ENCODE measurements around the gene SCN4B.
"Not testable (repeated sequence)": the region's sequence is repeated elsewhere in the genome, so short reads cannot be mapped to it uniquely, and the experiment has no call there.

SCN4B gene, protein sequence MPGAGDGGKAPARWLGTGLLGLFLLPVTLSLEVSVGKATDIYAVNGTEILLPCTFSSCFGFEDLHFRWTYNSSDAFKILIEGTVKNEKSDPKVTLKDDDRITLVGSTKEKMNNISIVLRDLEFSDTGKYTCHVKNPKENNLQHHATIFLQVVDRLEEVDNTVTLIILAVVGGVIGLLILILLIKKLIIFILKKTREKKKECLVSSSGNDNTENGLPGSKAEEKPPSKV

DNA sequence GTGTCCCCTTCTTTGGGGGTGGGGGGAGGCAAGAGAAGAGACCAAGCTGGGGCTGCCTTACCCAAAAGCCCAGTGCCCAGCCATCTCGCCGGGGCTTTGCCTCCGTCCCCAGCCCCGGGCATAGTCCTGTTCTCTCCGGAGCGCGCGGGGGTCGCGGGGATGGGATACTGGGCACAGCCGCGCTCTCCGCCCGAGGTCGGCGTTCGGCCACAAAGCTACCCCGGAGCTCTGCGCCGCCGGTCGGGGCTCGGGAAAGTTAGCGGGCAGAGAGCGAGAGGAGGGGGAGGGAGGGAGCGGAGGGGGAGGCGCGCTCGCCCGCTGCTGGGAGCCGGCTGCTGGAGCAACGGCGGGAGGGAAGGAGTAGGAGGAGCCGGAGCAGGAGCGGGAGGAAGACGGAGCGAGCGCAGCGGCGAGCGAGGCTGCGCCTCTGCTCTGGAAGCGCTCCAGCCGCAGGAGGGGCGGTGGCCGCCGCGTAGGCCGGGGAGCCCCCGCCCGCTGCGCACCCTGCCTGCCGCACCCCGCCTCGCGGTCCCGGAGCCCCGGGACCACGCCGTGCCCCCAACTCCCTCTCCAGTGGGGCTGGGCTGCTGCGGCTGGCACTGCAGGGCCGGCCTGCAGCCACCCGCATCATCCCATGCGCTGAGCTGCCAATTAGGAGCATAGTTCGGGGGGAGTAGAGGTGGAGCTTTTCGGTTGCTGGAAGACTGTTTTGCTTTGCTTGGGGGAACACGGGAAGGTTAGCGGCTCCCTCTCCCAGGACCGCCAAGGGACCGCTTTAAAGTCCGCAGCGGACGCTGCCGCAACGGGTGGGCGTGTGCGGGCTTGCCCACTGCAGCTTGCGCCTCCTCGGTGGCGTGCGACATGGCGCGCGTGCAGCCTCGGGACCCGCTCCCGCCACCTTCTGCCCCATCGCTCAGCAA, at the start of gene SCN4B:
TSS of gene SCN4B (minus strand) at position 272 of the 920 bp plus-strand sequence. CDS start at position 122, 150 bp downstream.
- DNase-seq (ENCODE audit: low read depth in 3 of 3, low spot score in 1 of 3), result no peak

DNA sequence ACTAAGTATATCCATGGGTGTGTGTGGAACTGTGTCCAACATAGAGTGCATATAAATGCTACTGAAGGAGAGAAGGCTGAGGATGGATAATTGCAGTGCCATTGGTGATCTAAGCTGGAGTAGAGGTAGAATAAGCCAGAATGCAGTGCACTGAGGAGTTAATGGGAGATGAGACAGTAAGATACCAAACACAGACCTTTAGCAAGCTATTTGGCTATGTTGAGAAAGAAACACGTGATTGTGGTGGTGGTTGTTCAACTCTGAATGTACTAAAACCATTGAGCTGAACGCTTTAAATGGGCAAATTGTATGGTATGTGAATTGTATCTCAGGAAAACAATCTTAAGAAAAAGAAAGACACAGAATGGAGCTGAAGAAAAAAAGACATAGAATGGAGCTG, 49.3 kb upstream of the SCN4B start:
- no peak for DNase-seq (ENCODE audit: low read depth in 3 of 3, low spot score in 1 of 3)

DNA sequence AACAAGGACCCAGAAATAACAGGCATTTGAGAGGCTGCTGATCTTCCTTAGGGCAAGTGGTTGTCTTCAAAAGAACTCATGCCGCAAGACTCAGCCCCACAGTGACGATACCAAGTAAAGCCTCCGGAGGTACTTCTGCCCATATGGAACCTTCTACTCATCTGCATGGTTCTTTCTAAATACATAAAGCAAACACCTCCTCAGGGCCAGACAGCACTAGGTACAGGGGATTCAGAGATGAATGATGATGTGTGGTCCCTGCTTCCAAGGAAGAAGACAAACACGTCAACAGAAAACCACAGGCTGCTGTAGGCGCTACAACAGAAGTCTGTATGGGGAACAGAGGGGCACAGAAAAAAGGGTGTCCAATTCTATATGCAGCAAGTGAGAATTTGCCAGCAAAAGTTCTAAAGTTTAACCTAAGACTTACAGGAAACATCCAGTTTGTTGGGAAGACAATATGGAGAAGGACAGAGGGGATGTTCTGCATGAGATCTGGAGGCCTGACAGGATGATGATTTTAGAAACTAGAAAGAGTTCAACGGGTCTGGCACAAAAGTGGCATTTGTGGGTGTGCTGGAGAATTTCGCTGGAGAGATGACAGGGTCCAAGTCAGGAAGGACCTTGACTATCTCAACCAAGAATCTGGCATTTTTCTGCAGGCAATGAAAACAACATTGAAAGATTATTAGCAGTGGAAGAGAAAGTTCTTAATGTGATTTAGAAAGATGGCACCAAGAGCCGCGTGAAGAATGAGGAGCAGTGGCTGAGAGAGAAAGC, 48.5 kb upstream of the SCN4B start:
- no peak for DNase-seq (ENCODE audit: low read depth in 3 of 3, low spot score in 1 of 3)

DNA sequence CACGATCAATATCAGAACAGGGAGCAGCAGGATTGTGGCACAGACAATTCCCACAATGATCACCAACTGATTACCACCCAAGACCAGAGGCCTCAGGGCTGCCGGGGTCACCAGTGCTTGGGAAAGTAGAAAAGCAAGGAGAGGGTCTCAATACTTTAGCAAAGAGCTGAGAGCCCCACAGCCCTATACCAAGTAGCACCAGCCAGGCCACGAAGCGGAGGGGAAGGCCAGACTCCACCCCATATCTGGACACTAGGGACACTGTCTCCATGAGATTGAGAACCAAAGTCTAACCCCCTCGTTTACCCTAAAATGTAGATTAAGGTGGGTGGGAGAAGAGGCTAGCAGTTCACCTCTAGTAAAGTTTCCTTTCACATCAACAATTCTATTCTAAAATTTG, 47.9 kb upstream of the SCN4B start:
- DNase-seq (ENCODE audit: low read depth in 3 of 3, low spot score in 1 of 3), result no peak

DNA sequence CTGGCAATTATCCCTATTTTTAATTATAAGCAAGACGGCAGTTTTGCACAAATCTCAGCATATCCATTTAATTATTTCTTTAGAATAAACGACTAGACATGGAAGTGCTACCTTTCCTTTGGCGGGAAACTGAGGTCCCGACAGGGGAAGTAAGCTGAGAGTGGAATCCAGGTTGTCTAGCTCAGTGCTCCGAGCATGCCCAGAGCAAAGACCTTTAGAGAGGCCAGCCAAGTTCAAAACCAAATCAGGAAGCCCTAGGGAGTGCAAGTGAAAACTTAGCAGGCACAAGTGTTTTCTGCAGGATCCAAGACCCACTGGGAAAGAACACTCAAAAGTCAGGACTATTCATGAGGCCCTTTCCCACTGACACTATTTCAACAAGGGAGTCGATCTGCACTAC, 46.5 kb upstream of the SCN4B start:
- no peak for DNase-seq (ENCODE audit: low read depth in 3 of 3, low spot score in 1 of 3)

DNA sequence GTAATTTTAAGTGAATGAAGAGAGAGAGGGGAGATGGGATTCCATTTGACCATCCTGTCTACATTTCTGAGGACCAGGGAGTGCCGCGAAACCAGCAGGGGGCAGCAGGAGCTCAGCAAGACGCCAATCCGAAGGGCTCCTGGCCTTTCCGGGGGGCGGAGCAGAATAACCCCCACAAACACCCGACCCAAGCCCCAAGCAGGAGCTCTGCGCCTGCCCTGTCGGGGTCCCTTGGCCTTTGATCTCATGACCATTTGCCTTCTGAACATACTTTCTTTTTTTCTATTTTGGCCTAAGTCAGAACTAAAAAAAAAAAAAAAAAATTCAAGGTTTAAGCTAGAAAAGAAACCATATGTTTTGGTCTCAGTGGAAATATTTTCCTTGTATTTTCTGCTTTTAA, 45.7 kb upstream of the SCN4B start:
- DNase-seq (ENCODE audit: low read depth in 3 of 3, low spot score in 1 of 3), result peak; percentile 49 to 79 (median 60)

DNA sequence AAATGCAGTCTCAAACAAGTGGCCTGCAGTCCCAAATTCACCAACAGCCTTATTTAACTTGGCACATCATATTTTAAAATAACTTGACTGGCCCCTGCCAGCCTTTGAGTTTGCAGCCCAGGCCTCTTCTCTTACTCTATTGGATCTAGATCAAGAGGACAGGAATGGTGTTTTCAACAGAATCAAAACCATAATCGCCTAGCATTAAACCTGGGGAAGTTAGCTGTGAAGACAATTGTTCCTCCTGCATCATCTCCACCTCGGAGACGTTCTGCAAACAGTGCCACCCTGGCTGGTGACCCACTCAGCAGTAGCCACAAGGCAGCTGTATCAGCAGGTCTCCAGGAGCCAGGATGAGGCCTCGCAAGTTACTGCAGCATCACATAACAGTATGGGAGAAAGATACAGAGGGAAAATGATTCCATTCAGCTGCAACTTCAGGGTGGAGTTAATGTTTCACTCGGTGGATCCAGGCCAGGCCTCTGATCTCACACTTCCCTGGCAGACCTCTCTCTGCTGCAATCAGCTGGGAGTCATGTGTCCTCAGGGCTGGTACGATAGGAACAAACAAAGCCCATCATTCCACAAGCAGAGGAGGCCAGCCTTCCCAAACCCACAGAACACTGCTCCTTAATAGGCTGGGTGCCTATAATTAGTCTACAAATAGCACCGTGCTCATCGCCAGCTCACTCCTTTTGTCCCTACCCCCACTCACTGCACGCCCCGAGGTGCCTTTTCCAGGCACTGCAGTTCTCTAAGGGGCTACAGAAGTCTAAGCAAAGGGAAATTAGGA, 42.4 kb upstream of the SCN4B start:
- no peak for DNase-seq (ENCODE audit: low read depth in 3 of 3, low spot score in 1 of 3)

DNA sequence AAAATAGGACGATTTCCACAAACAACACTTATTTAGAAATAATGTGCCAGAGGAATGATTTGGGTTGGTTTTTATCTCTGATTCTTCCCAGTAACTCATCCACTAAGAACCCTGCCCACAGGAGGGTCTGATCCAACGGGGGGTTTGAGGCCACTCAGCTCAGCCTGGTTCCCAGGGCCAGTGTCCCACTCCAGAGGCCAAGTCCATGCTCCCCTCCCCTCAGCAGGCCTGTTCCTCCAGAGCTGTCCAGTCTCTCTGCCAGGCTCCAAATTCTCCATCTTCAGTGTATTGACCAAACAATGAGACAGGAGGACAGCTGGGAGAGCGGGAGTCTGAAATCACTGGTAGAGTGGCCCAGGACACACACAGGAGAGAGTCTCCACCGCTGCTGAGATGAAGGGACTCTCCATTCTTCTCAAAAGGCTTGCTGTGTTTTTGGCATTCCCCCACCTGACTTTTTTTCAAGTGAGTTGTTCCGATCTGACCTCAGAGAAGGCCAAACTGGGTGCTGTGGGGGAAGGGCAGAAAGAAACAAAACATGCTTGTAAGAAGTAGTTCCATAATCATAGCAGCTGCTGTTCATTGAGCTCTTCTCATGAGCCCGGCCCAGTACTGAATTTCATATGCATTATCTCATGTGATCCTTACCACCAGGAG, 41.4 kb upstream of the SCN4B start:
- DNase-seq (ENCODE audit: low read depth in 3 of 3, low spot score in 1 of 3), result no peak

DNA sequence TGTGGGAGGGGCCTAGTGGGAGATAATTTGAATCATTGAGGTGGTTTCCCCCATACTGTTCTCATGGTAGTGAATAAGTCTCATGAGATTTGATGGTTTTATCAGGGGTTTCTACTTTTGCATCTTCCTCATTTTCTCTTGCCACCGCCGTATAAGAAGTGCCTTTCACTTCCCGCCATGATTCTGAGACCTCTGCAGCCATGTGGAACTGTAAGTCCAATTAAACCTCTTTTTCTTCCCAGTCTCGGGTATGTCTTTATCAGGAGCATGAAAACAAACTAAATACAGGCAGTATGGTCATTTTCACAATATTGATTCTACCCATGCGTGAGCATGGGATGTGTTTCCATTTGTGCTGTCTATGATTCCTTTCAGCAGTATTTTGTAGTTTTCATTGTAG, 40.2 kb upstream of the SCN4B start:
- DNase-seq (ENCODE audit: low read depth in 3 of 3, low spot score in 1 of 3), result not testable (repeated sequence)

DNA sequence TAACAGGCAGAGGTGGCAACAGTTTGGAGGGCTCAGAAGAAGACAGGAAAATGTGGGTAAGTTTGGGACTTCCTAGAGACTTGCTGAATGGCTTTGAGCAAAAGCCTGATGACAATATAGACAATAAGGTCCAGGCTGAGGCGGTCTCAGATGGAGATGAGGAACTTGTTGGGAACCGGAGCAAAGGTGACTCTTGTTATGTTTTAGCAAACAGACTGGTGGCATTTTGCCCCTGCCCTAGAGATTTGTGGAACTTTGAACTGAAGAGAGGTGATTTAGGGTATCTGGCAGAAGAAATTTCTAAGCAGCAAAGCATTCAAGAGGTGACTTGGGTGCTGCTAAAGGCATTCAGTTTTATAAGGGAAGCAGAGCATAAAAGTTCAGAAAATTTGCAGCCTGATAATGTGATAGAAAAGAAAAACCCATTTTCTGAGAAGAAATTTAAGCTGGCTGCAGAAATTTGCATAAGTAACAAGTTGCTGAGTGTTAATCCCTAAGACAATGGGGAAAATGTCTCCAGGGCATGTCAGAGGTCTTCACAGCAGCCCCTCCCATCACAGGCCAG, 38.4 kb upstream of the SCN4B start:
- DNase-seq (ENCODE audit: low read depth in 3 of 3, low spot score in 1 of 3), result not testable (repeated sequence)

DNA sequence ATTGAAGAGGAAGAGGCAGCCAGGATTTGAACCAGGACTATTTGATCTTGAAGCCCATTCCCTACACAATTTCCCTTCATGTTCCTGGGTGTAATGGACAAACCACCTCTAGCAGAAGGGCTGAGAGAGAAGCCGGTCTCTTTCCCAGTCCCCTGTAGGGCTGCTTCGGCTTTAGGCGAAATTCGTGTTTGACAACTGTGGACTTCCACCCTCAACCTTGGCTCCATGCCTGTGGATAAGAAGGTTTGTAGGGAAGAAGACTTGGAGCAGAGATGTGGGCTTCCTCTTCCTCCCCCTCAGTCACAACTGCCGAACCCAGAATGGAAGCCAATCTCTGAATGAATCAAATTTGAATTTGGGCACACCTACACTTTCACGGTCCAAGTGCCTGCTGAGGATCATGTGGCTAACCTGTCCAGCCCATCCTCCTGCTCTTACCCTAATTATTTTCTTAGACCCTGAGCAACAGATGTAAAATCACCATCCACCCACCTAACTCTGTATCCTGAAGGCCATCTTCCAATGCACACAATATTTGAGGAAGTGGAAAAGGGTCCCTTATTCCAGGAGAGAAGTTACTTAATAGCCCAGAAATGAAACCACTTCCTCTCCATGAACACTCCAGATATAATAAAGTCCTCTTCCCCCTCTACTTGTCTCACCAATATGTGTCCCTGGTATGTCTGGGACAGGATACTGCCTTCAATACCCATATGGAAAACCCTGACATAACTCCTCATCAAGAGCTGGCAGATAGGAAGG, 33.9 kb upstream of the SCN4B start:
- DNase-seq (ENCODE audit: low read depth in 3 of 3, low spot score in 1 of 3), result no peak

DNA sequence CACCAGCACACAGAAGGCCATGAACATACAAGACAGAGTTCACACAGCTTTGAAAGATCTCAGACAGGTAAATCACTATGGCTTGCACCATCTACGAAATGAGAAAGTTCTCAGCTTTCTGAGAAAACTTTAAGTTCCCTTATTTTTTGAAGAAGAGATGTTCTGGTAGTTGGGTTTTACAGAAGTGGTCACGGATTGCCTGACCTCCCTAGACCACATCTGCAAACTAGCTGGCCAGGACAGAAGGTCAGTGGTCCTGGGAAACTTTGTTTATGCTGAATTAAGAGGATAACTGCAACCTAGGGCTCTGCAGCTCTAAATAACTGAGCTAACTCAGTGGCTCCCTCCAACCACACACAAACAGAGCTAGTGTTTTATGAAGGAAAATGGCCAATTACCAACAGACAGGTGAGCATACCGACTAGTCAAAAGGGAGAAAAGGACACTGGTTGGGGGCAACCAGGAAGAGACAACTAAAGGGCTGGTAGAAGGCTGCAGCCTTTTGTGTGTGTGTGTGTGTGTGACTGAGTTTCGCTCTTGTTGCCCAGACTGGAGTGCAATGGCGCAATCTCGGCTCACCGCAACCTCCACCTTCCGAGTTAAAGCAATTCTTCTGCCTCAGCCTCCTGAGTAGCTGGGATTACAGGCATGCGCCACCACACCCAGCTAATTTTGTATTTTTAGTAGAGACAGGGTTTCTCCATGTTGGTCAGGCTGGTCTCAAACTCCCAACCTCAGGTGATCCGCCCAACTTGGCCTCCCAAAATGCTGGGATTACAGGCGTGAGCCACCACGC, 32.4 kb upstream of the SCN4B start:
- no peak for DNase-seq (ENCODE audit: low read depth in 3 of 3, low spot score in 1 of 3)

DNA sequence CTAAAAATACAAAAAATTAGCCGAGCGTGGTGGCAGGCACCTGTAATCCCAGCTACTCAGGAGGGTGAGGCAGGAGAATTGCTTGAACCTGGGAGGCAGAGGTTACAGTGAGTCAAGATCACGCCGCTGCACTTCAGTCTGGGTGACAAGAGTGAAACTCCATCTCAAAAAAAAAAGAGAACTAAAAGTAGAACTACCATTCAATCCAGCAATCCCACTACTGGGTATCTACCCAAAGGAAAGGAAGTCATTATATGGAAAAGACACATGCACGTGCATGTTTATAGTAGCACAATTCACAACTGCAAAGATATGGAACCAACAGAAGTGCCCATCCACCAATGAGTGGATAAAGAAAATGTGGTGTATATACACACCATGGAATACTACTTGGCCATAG, 31.1 kb upstream of the SCN4B start:
- DNase-seq (ENCODE audit: low read depth in 3 of 3, low spot score in 1 of 3), result not testable (repeated sequence)

DNA sequence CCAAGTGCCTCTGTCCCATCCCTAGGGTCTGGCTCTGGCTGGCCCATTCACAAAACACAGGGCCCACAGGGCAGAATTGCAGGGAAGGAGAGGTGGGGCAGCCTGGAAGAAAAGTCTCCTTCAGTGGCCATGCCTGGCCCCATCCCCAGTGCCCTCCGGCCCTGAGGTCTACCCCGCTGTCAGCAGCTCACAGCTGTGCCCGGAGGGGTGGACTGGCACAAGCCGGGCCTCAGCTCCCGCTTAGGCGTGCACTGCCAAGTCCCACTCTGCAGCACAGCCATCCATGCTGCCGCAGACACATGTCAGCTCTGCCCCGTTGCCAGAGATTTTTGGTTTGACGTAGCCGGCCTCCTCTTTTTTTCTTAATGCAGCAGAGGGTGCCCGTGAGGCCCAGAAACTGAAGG, 27.7 kb upstream of the SCN4B start:
- no peak for DNase-seq (ENCODE audit: low read depth in 3 of 3, low spot score in 1 of 3)

DNA sequence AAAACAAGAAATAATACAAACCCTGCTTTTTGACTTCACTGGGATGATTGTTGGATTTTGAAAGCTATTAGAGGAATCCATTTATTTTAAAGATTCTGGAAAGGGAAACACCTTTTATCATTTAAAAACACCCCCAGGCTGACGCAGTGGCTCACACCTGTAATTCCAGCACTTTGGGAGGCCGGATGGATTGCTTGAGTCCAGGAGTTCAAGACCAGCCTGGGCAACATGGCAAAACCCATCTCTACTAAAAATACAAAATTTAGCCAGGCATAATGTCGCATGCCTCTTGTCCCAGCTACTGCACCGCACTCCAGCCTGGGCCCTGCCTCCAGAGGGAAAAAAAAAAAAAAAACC, 24.1 kb upstream of the SCN4B start:
- no peak for DNase-seq (ENCODE audit: low read depth in 3 of 3, low spot score in 1 of 3)

DNA sequence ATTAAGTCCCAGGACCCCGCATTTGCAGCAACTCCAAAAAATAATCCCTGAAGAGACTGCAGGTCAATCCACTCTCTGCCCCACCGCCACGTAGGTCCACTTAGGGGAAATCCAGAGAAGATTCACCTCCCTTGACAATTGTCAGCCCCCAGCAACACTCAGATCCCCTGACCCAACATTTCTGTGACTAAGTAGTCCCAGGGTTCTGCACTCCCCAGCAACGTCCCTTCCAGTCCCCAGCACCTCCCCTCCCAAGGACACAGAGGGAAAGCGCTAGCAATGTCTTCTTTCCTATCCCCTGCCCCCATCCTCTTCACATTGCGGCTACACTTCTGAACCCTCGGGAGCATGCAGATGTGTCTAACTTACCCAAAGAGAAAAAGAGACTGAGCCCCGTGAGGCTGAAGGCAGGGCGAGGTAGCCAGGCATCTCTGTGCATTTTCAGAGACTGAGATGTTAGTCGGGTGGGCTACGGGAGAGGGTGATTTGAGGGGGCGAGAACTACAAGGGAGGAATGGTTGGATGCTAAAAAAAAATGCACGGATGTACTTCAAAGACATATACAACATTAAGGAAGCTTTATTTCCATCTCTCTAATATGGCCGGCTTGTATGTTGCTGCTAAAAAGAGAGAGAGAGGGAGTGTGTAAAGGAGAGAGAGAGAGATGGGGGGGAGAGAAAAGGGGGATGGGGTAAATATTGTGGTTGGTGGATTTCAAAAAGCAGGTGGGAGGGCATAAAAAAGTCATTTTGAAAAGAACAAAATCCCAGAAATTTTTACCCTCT, 23.6 kb upstream of the SCN4B start, which contains the start of gene SCN2B:
TSS of gene SCN2B (minus strand) at position 647 of the 785 bp plus-strand sequence. CDS start at position 439, 208 bp downstream.
- DNase-seq (ENCODE audit: low read depth in 3 of 3, low spot score in 1 of 3), result no peak

All from stimulated activated CD4-positive, alpha-beta T cell treated with anti-CD3 and anti-CD28 coated beads, TNF-alpha, amount 100 ng/mL, for 1 hour (primary cell).